SK-N-SH (cell line): ENCODE data around the gene TMEM163. TPM values are rescaled to one million over a fixed set of nuclear protein-coding genes. Genes with fewer than 3 reads are reported as not detected.

Experiments used
- CTCF ChIA-PET: fragments of 300-600, 350-600 bp; formaldehyde crosslinking; extraction: SDS; loops from one replicate; lab custom pipeline; 2021; lab: Yijun Ruan, JAX
- POLR2A ChIA-PET: fragments of 350-600 bp; sonication (Branson Sonifier 250); formaldehyde crosslinking; extraction: SDS; loops from one replicate; lab custom pipeline; 2020; ENCODE audit warnings: antibody characterized with exemption, inconsistent platforms; lab: Yijun Ruan, JAX
- DNase-seq: peaks from one replicate; pipeline ENCODE4 v3.0.0; 2012
- H2AFZ ChIP-seq: fragments of 200-600 bp; sonication (generic); 2 replicates; pipeline ENCODE4 v1.8.1; 2016; ENCODE audit warnings: antibody characterized with exemption, mild to moderate bottlenecking, low read depth
- H3F3A ChIP-seq: fragments of 200-600 bp; sonication (generic); replicated peaks from 2 replicates; pipeline ENCODE3; 2016; ENCODE audit warnings: antibody characterized with exemption, mild to moderate bottlenecking; ENCODE audit not compliant: insufficient read depth
- H3K27ac ChIP-seq, 2 experiments: fragments of 200-500 bp in 1 of 2; fragments of 200-600 bp in 1 of 2; sonication (Bioruptor generic) in 1 of 2; sonication (generic), shearing (Covaris generic) in 1 of 2; 2 replicates each; pipeline versions ENCODE4 v1.5.1 to v1.6.1; 2014 to 2016; ENCODE audit warnings: low read depth in 2 of 2, inconsistent platforms in 1 of 2, low read length in 1 of 2, mild to moderate bottlenecking in 1 of 2, mixed read lengths in 1 of 2
- H3K27me3 ChIP-seq: fragments of 200-600 bp; sonication (generic), shearing (Covaris generic); 2 replicates; pipeline ENCODE4 v1.6.1; 2016; ENCODE audit warnings: mixed run types; ENCODE audit not compliant: insufficient read depth
- H3K36me3 ChIP-seq, 2 experiments: fragments of 200-500 bp in 1 of 2; fragments of 200-600 bp in 1 of 2; sonication (Bioruptor generic) in 1 of 2; sonication (generic) in 1 of 2; replicated peaks in 1 of 2; 2 replicates each; pipeline versions ENCODE3 to v1.5.1; 2014 to 2016; ENCODE audit warnings: low read length in 1 of 2, mild to moderate bottlenecking in 1 of 2; ENCODE audit not compliant: insufficient read depth in 2 of 2, control insufficient read depth in 1 of 2
- H3K4me1 ChIP-seq, 2 experiments: fragments of 200-500 bp in 1 of 2; fragments of 200-600 bp in 1 of 2; sonication (Bioruptor generic) in 1 of 2; sonication (generic), shearing (Covaris generic) in 1 of 2; 2 replicates each; pipeline versions ENCODE4 v1.5.1 to v1.6.1; 2014 to 2016; ENCODE audit warnings: low read depth in 1 of 2, low read length in 1 of 2, mixed run types in 1 of 2; ENCODE audit not compliant: insufficient read depth in 2 of 2, control insufficient read depth in 1 of 2
- H3K4me2 ChIP-seq: fragments of 200-600 bp; sonication (generic), shearing (Covaris generic); 2 replicates; pipeline ENCODE4 v1.6.1; 2017; ENCODE audit warnings: mixed run types
- H3K4me3 ChIP-seq, 2 experiments: fragments of 200-500 bp in 1 of 2; fragments of 200-600 bp in 1 of 2; sonication (Bioruptor generic) in 1 of 2; sonication (generic), shearing (Covaris generic) in 1 of 2; 2 replicates each; pipeline versions ENCODE4 v1.5.1 to v1.8.1; 2014 to 2016; ENCODE audit warnings: low read depth in 2 of 2, inconsistent platforms in 1 of 2, low read length in 1 of 2, mild to moderate bottlenecking in 1 of 2, mixed read lengths in 1 of 2, moderate library complexity in 1 of 2
- H3K79me2 ChIP-seq: fragments of 200-600 bp; sonication (generic); 2 replicates; pipeline ENCODE4 v1.8.1; 2017; ENCODE audit warnings: mild to moderate bottlenecking; ENCODE audit not compliant: insufficient read depth
- H3K9ac ChIP-seq: fragments of 200-600 bp; sonication (generic); 2 replicates; pipeline ENCODE4 v1.6.1; 2017; ENCODE audit warnings: mixed run types
- H3K9me2 ChIP-seq: fragments of 200-600 bp; sonication (generic); 2 replicates; pipeline ENCODE4 v1.6.1; 2017; ENCODE audit warnings: mixed run types
- H3K9me3 ChIP-seq: fragments of 200-600 bp; sonication (generic); 2 replicates; pipeline ENCODE4 v1.6.1; 2017; ENCODE audit warnings: mixed run types, mild to moderate bottlenecking, moderate library complexity
- H4K20me1 ChIP-seq: fragments of 200-600 bp; sonication (generic); 2 replicates; pipeline ENCODE4 v1.6.1; 2017; ENCODE audit warnings: mild to moderate bottlenecking, mixed run types; ENCODE audit not compliant: insufficient read depth
- EZH2phosphoT487 ChIP-seq: fragments of 200-600 bp; sonication (generic); IDR thresholded peaks from 2 replicates; pipeline ENCODE4 v1.6.1; 2017; ENCODE audit warnings: low read depth, mixed run types, mild to moderate bottlenecking, antibody characterized with exemption, moderate library complexity, borderline replicate concordance
- FOSL2 ChIP-seq: IDR thresholded peaks from 2 replicates; pipeline ENCODE4 v1.4.0; 2012; ENCODE audit warnings: low read depth, mild to moderate bottlenecking, moderate library complexity, borderline replicate concordance
- FOXJ3 ChIP-seq: sonication (generic); formaldehyde crosslinking; IDR thresholded peaks from 2 replicates; pipeline ENCODE4 v1.5.1; 2020; ENCODE audit warnings: mild to moderate bottlenecking, missing genetic modification reagents
- FOXM1 ChIP-seq: IDR thresholded peaks from 2 replicates; pipeline ENCODE4 v1.4.0; 2012; ENCODE audit warnings: low read depth, mild to moderate bottlenecking
- GATA2 ChIP-seq: sonication (generic); formaldehyde crosslinking; IDR thresholded peaks from 2 replicates; pipeline ENCODE4 v1.5.0; 2020; ENCODE audit warnings: mild to moderate bottlenecking, missing genetic modification reagents
- MAX ChIP-seq: IDR thresholded peaks from 2 replicates; pipeline ENCODE4 v1.4.0; 2012; ENCODE audit warnings: low read depth
- MEF2A ChIP-seq: IDR thresholded peaks from 2 replicates; pipeline ENCODE4 v1.4.0; 2012; ENCODE audit warnings: low read depth, borderline replicate concordance
- MXI1 ChIP-seq: IDR thresholded peaks from 2 replicates; pipeline ENCODE4 v1.6.1; 2012; ENCODE audit warnings: mild to moderate bottlenecking, low read depth, low read length, improper control_type of control experiment
- NRF1 ChIP-seq: IDR thresholded peaks from 2 replicates; pipeline ENCODE4 v1.6.1; 2012; ENCODE audit warnings: low read depth, mild to moderate bottlenecking, low read length
- RAD21 ChIP-seq: IDR thresholded peaks from 2 replicates; pipeline ENCODE4 v1.6.1; 2012; ENCODE audit warnings: mild to moderate bottlenecking, low read length
- RFX5 ChIP-seq: IDR thresholded peaks from 2 replicates; pipeline ENCODE4 v1.6.1; 2012; ENCODE audit warnings: mild to moderate bottlenecking, improper control_type of control experiment, low read length
- TAF1 ChIP-seq: IDR thresholded peaks from 2 replicates; pipeline ENCODE4 v1.6.1; 2012; ENCODE audit warnings: low read depth, mild to moderate bottlenecking, low read length, moderate library complexity, borderline replicate concordance
- TEAD4 ChIP-seq: IDR thresholded peaks from 2 replicates; pipeline ENCODE4 v1.4.0; 2012; ENCODE audit warnings: mild to moderate bottlenecking, borderline replicate concordance; ENCODE audit not compliant: insufficient read depth
- USF1 ChIP-seq: IDR thresholded peaks from 2 replicates; pipeline ENCODE4 v1.4.0; 2012; ENCODE audit warnings: low read depth, borderline replicate concordance
- YY1 ChIP-seq: IDR thresholded peaks from 2 replicates; pipeline ENCODE4 v1.4.0; 2012; ENCODE audit warnings: low read depth, mild to moderate bottlenecking
- ZBTB33 ChIP-seq: IDR thresholded peaks from 2 replicates; pipeline ENCODE4 v1.4.0; 2012; ENCODE audit warnings: low read depth, borderline replicate concordance
- WGBS: methylation state at CpG from one replicate; pipeline ENCODE4 v1.1.6; 2017; ENCODE audit warnings: low lambda C conversion rate; 5-methylcytosine and 5-hydroxymethylcytosine counted together
- polyA plus RNA-seq, 3 experiments: library from polyadenylated mRNA; depleted of rRNA; stranded (reverse); fragments of >200 nt; gene quantifications; 2 replicates each; pipeline ENCODE4 v1.2.3, GENCODE V29; 2012

The TMEM163 gene
- polyA plus RNA-seq, 1 of the 3 experiments (the other 2 are of a cell fraction), result not detected

- H3K9me2 ChIP-seq, result no peaks in the 10 kb centered on the region
- H3K36me3 ChIP-seq, result no peaks in the 10 kb centered on the region
- no peaks in the 10 kb centered on the region for H3K9me3 ChIP-seq
- no peak overlapping the region for H2AFZ ChIP-seq
- no peaks in the 10 kb centered on the region for H4K20me1 ChIP-seq
- H3K27me3 ChIP-seq, result no peaks in the 10 kb centered on the region
- H3K4me3 ChIP-seq, result no peak overlapping the region
- H3F3A ChIP-seq, result no peaks in the 10 kb centered on the region
- DNase-seq, result no peak
- no peaks in the 10 kb centered on the region for H3K79me2 ChIP-seq
- no peak overlapping the region for H3K4me2 ChIP-seq
- H3K9ac ChIP-seq, result no peak overlapping the region
- no peak for TF ChIP-seq ZBTB33
- TF ChIP-seq NRF1, result no peak
- no peak for TF ChIP-seq EZH2phosphoT487
- no peak for TF ChIP-seq RFX5
- TF ChIP-seq FOSL2, result no peak
- TF ChIP-seq YY1, result no peak
- no peak for TF ChIP-seq FOXJ3 (CRISPR knock-in tag)
- TF ChIP-seq MAX, result no peak
- no peak for TF ChIP-seq MEF2A
- no peak for TF ChIP-seq FOXM1
- no peak for TF ChIP-seq TEAD4
- H3K27ac ChIP-seq, result no peak overlapping the region
- POLR2A ChIA-PET, result no interaction called here
- CTCF ChIA-PET, result no interaction called here
- no peaks in the 10 kb centered on the region for H3K4me1 ChIP-seq
Measured at GRCh38 chr2:134745023-134745422, 26.2 kb upstream of the TMEM163 start.

GRCh38 chr2:134739879-134740301 is 21.1 kb upstream of the TMEM163 start:
- H3K27ac ChIP-seq, result no peak overlapping the region
- H3K79me2 ChIP-seq, result no peaks in the 10 kb centered on the region
- no peak overlapping the region for H3K9ac ChIP-seq
- peaks cover 0 to 5% of the 10 kb centered on the region in 2 experiments; a peak in 1 of 4 replicates for H3K4me1 ChIP-seq
- no peaks in the 10 kb centered on the region for H3K9me2 ChIP-seq
- H3K36me3 ChIP-seq, result no peaks in the 10 kb centered on the region
- no peaks in the 10 kb centered on the region for H3F3A ChIP-seq
- 18% methylated on average over 6 of the region's 6 CpGs for WGBS
- H3K4me3 ChIP-seq, result no peak overlapping the region
- ChIA-PET CTCF (interaction anchor here (1.7 kb wide), 1 partner anchor 264 kb away, joined by 4 read pairs; no protein-coding TSS in a partner anchor), POLR2A (no interaction called here)
- H3K4me2 ChIP-seq, result no peak overlapping the region
- H3K9me3 ChIP-seq, result no peaks in the 10 kb centered on the region
- no peaks in the 10 kb centered on the region for H3K27me3 ChIP-seq
- no peak overlapping the region for H2AFZ ChIP-seq
- no peak for DNase-seq
- TF ChIP-seq FOSL2 (no peak), USF1 (no peak), GATA2 (CRISPR knock-in tag) (no peak), RAD21 (no peak), YY1 (no peak), MAX (no peak), MXI1 (no peak), TEAD4 (no peak), TAF1 (no peak)
- no peaks in the 10 kb centered on the region for H4K20me1 ChIP-seq
